Renal pelvis (tissue), 12 donors: ENCODE measurements around the gene NTRK3. TPM values are rescaled to one million over a fixed set of nuclear protein-coding genes. Genes with fewer than 3 reads are reported as not detected.
A peak's percentile ranks its signal among the peaks of the same experiment; 100 is the strongest.

Experiments used
- DNase-seq: peaks from one replicate; pipeline ENCODE4 v3.0.0-alpha.2; 2013
- long read RNA-seq, 16 experiments: transcript quantifications; one replicate each; lab custom pipeline, GENCODE V29; 2026
- polyA plus RNA-seq, 3 donors: library from polyadenylated mRNA; unstranded; fragments of 120-200 nt; gene quantifications; one replicate each; pipeline ENCODE4 v1.2.1, GENCODE V29; 2013; ENCODE audit not compliant: insufficient read length in 3 of 3

NTRK3 gene
- polyA plus RNA-seq, result 10 to 100 TPM in 1 of 3 donors, 1 to 10 TPM in 2; 8.7 to 12.6 (median 9.1) TPM
- long read RNA-seq, donor 1, result 0 reads
- long read RNA-seq, donor 2, result 0 reads
- long read RNA-seq, donor 3, result 0 reads
- long read RNA-seq, donor 4, partial matches to known transcripts, result 0 of 1 reads
- long read RNA-seq, donor 4, other reads (novel, unspliced or antisense), result 0 of 1 reads
- long read RNA-seq, donor 5, result 0 reads
- long read RNA-seq, donor 6, partial matches to known transcripts, result 0 of 1 reads
- long read RNA-seq, donor 6, other reads (novel, unspliced or antisense), result 0 of 1 reads
- long read RNA-seq, donor 7, result 0 reads
- long read RNA-seq, donor 8, result 0 reads
- long read RNA-seq, donor 9, partial matches to known transcripts, result 0 of 2 reads
- long read RNA-seq, donor 9, other reads (novel, unspliced or antisense), result 0 of 2 reads
- long read RNA-seq, donor 10, partial matches to known transcripts, result 0 of 2 reads
- long read RNA-seq, donor 10, other reads (novel, unspliced or antisense), result 0 of 2 reads
- long read RNA-seq, donor 11, result 0 reads
- long read RNA-seq, donor 12, partial matches to known transcripts, result 0 of 2 reads
- long read RNA-seq, donor 12, other reads (novel, unspliced or antisense), result 0 of 2 reads
- long read RNA-seq, donor 13, result 0 reads
- long read RNA-seq, donor 14, result 0 reads
- long read RNA-seq, donor 15, result 0 reads
- long read RNA-seq, donor 16, full-length matches to known transcripts, result 1 of 1 reads
- long read RNA-seq, donor 16, partial matches to known transcripts, result 0 of 1 reads
- long read RNA-seq, donor 16, other reads (novel, unspliced or antisense), result 0 of 1 reads

- DNase-seq, result peak; percentile 28
Measured at GRCh38 chr15:88256279-88257230, at the start of gene NTRK3. Gene NTRK3, minus strand, starts transcription at chr15:88256739. Its CDS starts 586 bp downstream, at chr15:88256153.

- DNase-seq, result no peak
Measured at GRCh38 chr15:88303395-88303794, 46.9 kb upstream of the NTRK3 start.

- DNase-seq, result no peak
Measured at GRCh38 chr15:88302373-88302772, 45.8 kb upstream of the NTRK3 start.

GRCh38 chr15:88301311-88301710, 44.8 kb upstream of the NTRK3 start:
- no peak for DNase-seq

- no peak for DNase-seq
Measured at GRCh38 chr15:88300861-88301260, 44.3 kb upstream of the NTRK3 start.

- DNase-seq, result no peak
Measured at GRCh38 chr15:88300089-88300488, 43.5 kb upstream of the NTRK3 start.

GRCh38 chr15:88299497-88299896, 43.0 kb upstream of the NTRK3 start:
- DNase-seq, result no peak

- DNase-seq, result no peak
Measured at GRCh38 chr15:88288661-88289060, 32.1 kb upstream of the NTRK3 start.

- DNase-seq, result no peak
Measured at GRCh38 chr15:88288206-88288605, 31.7 kb upstream of the NTRK3 start.

GRCh38 chr15:88284318-88284998, 27.9 kb upstream of the NTRK3 start:
- peak; percentile 3 for DNase-seq

GRCh38 chr15:88282614-88283013, 26.1 kb upstream of the NTRK3 start:
- no peak for DNase-seq

GRCh38 chr15:88276821-88277410, 20.4 kb upstream of the NTRK3 start:
- DNase-seq, result no peak

- DNase-seq, result no peak
Measured at GRCh38 chr15:88275804-88276203, 19.3 kb upstream of the NTRK3 start.

GRCh38 chr15:88274553-88275460, 18.3 kb upstream of the NTRK3 start:
- no peak for DNase-seq

GRCh38 chr15:88272421-88272820, 15.9 kb upstream of the NTRK3 start:
- DNase-seq, result no peak

GRCh38 chr15:88269356-88270062, 13.0 kb upstream of the NTRK3 start:
- DNase-seq, result no peak

GRCh38 chr15:88267720-88268119, 11.2 kb upstream of the NTRK3 start:
- DNase-seq, result no peak

GRCh38 chr15:88266170-88266569, 9.6 kb upstream of the NTRK3 start:
- no peak for DNase-seq

GRCh38 chr15:88264622-88265021, 8.1 kb upstream of the NTRK3 start:
- DNase-seq, result no peak
